Measurements from ENCODE around the gene ACADS. TPM values are rescaled to one million over a fixed set of nuclear protein-coding genes. Genes with fewer than 3 reads are reported as not detected.

ACADS gene
- total RNA-seq, 1 experiment from 2014 or later: 11.0 TPM

DNA sequence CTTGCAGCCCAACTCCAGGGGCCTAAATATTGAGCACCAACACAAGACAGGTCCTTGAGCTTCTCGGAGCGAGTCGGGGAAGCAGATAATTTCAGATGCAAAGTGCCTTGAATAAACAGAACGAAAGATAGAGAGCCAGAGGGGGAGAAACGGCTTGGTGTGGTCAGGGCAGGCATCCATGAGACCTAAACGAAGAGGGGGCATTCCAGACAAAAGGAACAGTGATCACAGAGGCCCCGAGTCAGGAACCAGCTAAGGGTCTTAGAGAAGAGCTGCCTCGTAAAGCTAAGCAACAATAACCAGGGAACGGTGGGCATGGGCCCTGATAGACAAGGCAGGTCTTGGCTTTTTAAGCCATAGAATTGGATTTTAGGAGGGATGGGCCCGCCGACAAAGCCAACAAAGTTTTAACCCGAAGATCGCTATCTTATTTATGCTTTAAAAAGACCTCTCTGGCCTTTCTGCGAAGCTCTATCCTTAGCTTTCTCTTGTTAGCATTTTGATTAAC is 421 bp upstream of the ACADS start:
- CTCF ChIA-PET: interaction anchor here (0.6 to 1.5 kb wide), 11 partner anchors 13 to 335 kb away, joined by 3 to 6 read pairs (median 3); partner anchors contain the start of genes CABP1 and POP5
- Mint-ChIP-seq H3K4me3 (peak overlapping the region; percentile 70), H3K4me1 (peaks cover 13% of the 10 kb centered on the region), H3K9me3 (no peaks in the 10 kb centered on the region), H3K27ac (no peak overlapping the region), H3K36me3 (peaks cover 37% of the 10 kb centered on the region), H3K27me3 (ENCODE audit: low read depth) (peaks cover 4% of the 10 kb centered on the region; the same call in 1 of the 2 replicates)
- peak; percentile 19 for ATAC-seq
- TF ChIP-seq, protein P1, sequence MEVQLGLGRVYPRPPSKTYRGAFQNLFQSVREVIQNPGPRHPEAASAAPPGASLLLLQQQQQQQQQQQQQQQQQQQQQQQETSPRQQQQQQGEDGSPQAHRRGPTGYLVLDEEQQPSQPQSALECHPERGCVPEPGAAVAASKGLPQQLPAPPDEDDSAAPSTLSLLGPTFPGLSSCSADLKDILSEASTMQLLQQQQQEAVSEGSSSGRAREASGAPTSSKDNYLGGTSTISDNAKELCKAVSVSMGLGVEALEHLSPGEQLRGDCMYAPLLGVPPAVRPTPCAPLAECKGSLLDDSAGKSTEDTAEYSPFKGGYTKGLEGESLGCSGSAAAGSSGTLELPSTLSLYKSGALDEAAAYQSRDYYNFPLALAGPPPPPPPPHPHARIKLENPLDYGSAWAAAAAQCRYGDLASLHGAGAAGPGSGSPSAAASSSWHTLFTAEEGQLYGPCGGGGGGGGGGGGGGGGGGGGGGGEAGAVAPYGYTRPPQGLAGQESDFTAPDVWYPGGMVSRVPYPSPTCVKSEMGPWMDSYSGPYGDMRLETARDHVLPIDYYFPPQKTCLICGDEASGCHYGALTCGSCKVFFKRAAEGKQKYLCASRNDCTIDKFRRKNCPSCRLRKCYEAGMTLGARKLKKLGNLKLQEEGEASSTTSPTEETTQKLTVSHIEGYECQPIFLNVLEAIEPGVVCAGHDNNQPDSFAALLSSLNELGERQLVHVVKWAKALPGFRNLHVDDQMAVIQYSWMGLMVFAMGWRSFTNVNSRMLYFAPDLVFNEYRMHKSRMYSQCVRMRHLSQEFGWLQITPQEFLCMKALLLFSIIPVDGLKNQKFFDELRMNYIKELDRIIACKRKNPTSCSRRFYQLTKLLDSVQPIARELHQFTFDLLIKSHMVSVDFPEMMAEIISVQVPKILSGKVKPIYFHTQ (CRISPR knock-in tag; IDR thresholded peaks at IDR 0.05): no peak
- TF ChIP-seq, protein P2, sequence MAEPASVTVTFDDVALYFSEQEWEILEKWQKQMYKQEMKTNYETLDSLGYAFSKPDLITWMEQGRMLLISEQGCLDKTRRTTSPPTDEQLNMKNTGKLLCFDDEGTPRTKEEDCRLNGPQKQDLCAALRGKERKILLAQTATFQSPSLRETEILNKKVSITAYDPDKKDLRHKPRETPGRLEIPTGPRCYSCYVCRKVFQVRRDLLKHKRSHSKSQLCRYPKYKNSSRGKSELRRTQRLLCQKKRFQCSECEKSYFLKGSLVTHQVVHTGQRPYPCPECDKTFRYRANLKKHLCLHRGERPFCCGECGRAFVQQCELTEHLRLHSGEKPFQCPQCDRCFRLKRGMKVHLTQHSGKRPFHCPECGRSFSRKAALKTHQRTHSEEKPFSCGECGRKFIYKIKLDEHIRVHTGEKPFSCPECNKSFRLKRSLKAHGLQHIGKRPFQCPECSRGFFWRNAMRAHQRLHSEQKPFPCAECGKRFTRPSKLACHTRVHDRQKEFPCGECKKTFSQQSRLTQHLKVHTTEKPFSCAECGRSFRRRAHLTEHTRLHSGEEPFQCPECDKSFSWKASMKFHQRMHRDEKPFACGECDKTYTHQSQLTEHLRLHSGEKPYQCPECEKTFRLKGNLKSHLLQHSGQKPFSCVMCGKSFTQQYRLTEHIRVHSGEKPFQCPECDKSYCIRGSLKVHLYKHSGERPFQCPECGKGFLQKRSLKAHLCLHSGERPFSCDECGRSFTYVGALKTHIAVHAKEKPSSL (CRISPR knock-in tag; conservative IDR thresholded peaks at IDR 0.05): no peak
- no peak for TF ChIP-seq FOXJ3 (CRISPR knock-in tag; IDR thresholded peaks at IDR 0.05; ENCODE audit: borderline replicate concordance)
- TF ChIP-seq, protein P3, sequence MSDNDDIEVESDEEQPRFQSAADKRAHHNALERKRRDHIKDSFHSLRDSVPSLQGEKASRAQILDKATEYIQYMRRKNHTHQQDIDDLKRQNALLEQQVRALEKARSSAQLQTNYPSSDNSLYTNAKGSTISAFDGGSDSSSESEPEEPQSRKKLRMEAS (CRISPR knock-in tag; IDR thresholded peaks at IDR 0.05): no peak
- TF ChIP-seq, protein P4, sequence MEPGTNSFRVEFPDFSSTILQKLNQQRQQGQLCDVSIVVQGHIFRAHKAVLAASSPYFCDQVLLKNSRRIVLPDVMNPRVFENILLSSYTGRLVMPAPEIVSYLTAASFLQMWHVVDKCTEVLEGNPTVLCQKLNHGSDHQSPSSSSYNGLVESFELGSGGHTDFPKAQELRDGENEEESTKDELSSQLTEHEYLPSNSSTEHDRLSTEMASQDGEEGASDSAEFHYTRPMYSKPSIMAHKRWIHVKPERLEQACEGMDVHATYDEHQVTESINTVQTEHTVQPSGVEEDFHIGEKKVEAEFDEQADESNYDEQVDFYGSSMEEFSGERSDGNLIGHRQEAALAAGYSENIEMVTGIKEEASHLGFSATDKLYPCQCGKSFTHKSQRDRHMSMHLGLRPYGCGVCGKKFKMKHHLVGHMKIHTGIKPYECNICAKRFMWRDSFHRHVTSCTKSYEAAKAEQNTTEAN (CRISPR knock-in tag; IDR thresholded peaks at IDR 0.05): no peak
- TF ChIP-seq, protein P5, sequence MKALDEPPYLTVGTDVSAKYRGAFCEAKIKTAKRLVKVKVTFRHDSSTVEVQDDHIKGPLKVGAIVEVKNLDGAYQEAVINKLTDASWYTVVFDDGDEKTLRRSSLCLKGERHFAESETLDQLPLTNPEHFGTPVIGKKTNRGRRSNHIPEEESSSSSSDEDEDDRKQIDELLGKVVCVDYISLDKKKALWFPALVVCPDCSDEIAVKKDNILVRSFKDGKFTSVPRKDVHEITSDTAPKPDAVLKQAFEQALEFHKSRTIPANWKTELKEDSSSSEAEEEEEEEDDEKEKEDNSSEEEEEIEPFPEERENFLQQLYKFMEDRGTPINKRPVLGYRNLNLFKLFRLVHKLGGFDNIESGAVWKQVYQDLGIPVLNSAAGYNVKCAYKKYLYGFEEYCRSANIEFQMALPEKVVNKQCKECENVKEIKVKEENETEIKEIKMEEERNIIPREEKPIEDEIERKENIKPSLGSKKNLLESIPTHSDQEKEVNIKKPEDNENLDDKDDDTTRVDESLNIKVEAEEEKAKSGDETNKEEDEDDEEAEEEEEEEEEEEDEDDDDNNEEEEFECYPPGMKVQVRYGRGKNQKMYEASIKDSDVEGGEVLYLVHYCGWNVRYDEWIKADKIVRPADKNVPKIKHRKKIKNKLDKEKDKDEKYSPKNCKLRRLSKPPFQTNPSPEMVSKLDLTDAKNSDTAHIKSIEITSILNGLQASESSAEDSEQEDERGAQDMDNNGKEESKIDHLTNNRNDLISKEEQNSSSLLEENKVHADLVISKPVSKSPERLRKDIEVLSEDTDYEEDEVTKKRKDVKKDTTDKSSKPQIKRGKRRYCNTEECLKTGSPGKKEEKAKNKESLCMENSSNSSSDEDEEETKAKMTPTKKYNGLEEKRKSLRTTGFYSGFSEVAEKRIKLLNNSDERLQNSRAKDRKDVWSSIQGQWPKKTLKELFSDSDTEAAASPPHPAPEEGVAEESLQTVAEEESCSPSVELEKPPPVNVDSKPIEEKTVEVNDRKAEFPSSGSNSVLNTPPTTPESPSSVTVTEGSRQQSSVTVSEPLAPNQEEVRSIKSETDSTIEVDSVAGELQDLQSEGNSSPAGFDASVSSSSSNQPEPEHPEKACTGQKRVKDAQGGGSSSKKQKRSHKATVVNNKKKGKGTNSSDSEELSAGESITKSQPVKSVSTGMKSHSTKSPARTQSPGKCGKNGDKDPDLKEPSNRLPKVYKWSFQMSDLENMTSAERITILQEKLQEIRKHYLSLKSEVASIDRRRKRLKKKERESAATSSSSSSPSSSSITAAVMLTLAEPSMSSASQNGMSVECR (CRISPR knock-in tag; IDR thresholded peaks at IDR 0.05; ENCODE audit: borderline replicate concordance): no peak; the same call in 1 of the 2 replicates
- TF ChIP-seq, protein P6, sequence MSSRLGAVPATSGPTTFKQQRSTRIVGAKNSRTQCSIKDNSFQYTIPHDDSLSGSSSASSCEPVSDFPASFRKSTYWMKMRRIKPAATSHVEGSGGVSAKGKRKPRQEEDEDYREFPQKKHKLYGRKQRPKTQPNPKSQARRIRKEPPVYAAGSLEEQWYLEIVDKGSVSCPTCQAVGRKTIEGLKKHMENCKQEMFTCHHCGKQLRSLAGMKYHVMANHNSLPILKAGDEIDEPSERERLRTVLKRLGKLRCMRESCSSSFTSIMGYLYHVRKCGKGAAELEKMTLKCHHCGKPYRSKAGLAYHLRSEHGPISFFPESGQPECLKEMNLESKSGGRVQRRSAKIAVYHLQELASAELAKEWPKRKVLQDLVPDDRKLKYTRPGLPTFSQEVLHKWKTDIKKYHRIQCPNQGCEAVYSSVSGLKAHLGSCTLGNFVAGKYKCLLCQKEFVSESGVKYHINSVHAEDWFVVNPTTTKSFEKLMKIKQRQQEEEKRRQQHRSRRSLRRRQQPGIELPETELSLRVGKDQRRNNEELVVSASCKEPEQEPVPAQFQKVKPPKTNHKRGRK (CRISPR knock-in tag; IDR thresholded peaks at IDR 0.05; ENCODE audit: borderline replicate concordance): no peak
- no peak for TF ChIP-seq TCF7 (CRISPR knock-in tag; IDR thresholded peaks at IDR 0.05; ENCODE audit: low read depth)
- TF ChIP-seq, protein P7, sequence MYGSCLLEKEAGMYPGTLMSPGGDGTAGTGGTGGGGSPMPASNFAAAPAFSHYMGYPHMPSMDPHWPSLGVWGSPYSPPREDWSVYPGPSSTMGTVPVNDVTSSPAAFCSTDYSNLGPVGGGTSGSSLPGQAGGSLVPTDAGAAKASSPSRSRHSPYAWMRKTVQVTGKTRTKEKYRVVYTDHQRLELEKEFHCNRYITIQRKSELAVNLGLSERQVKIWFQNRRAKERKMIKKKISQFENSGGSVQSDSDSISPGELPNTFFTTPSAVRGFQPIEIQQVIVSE (CRISPR knock-in tag; IDR thresholded peaks at IDR 0.05; ENCODE audit: borderline replicate concordance): no peak
- TF ChIP-seq CREM (CRISPR knock-in tag; IDR thresholded peaks at IDR 0.05): no peak
- no peak for TF ChIP-seq ESRRA (CRISPR knock-in tag; IDR thresholded peaks at IDR 0.05; ENCODE audit: borderline replicate concordance)
- no peak for TF ChIP-seq ATF1 (CRISPR knock-in tag; IDR thresholded peaks at IDR 0.05)
- TF ChIP-seq, protein P8, sequence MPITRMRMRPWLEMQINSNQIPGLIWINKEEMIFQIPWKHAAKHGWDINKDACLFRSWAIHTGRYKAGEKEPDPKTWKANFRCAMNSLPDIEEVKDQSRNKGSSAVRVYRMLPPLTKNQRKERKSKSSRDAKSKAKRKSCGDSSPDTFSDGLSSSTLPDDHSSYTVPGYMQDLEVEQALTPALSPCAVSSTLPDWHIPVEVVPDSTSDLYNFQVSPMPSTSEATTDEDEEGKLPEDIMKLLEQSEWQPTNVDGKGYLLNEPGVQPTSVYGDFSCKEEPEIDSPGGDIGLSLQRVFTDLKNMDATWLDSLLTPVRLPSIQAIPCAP (CRISPR knock-in tag; IDR thresholded peaks at IDR 0.05): no peak
- no peak for TF ChIP-seq ZNF121 (CRISPR knock-in tag; IDR thresholded peaks at IDR 0.05)
- TF ChIP-seq NR1H2 (CRISPR knock-in tag; IDR thresholded peaks at IDR 0.05): no peak
- TF ChIP-seq SMAD3 (CRISPR knock-in tag; IDR thresholded peaks at IDR 0.05; ENCODE audit: borderline replicate concordance): no peak
- no peak for DNase-seq (ENCODE audit: low spot score)
- POLR2A ChIA-PET: no interaction called here

All from WTC11 (cell line).